Spleen (tissue), 7 donors: ENCODE data around the gene USP34.

ENCODE experiments used
- POLR2A ChIP-seq, 3 donors: fragments of 450-650 bp; IDR thresholded peaks; one replicate each; pipeline ENCODE4 v1.5.1; 2017; ENCODE audit warnings: antibody characterized with exemption in 3 of 3, mild to moderate bottlenecking in 1 of 3
- POLR2AphosphoS5 ChIP-seq, 3 donors: sonication (generic); formaldehyde crosslinking; IDR thresholded peaks; one replicate each; pipeline ENCODE4 v1.5.1; 2017; ENCODE audit warnings: antibody characterized with exemption in 3 of 3
- TF ChIP-seq, protein P1 (sequence below), 11 experiments: fragments of 200-600 bp in 7 of 11; fragments of 450-650 bp in 4 of 11; sonication (generic) in 4 of 11; IDR thresholded peaks in 8 of 11; conservative IDR thresholded peaks in 3 of 11; 1 replicate in 7 of 11; 2 replicates in 4 of 11; pipeline versions ENCODE4 v1.4.0 to v1.8.0; 2016 to 2021; ENCODE audit warnings: antibody characterized with exemption in 11 of 11, inconsistent platforms in 4 of 11, mild to moderate bottlenecking in 1 of 11
- donor health status: DM: no; HTN: no; CAD: no; lungs with moderate emphysema.
- donor health status: DM: no; HTN: no; CAD: no.
- donor health status: DM: no; HTN: no; CAD: no.

DNA sequence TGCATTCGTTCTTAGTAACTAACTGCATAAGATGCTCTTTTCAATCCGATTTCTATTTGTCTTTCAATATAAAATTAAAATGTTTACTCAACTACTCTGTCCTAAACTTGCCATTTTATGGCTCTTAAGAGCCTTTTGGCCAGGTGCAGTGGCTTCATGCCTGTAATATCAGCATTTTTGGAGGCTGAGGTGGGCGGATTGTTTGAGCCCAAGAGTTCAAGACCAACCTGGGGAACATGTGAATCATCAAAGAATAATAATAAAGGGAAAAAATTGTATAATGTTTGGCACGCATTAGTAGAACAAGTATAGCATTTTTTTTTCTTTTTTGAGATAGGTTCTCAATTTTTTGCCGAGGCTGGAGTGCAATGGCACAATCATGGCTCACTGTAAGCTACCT lies 216.4 kb downstream of the USP34 start:
- TF ChIP-seq, protein P1, sequence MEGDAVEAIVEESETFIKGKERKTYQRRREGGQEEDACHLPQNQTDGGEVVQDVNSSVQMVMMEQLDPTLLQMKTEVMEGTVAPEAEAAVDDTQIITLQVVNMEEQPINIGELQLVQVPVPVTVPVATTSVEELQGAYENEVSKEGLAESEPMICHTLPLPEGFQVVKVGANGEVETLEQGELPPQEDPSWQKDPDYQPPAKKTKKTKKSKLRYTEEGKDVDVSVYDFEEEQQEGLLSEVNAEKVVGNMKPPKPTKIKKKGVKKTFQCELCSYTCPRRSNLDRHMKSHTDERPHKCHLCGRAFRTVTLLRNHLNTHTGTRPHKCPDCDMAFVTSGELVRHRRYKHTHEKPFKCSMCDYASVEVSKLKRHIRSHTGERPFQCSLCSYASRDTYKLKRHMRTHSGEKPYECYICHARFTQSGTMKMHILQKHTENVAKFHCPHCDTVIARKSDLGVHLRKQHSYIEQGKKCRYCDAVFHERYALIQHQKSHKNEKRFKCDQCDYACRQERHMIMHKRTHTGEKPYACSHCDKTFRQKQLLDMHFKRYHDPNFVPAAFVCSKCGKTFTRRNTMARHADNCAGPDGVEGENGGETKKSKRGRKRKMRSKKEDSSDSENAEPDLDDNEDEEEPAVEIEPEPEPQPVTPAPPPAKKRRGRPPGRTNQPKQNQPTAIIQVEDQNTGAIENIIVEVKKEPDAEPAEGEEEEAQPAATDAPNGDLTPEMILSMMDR (IDR thresholded peaks at IDR 0.05 in 8 of 11, conservative IDR thresholded peaks at IDR 0.05 in 3 of 11): no peak
- no peak for TF ChIP-seq POLR2AphosphoS5 (IDR thresholded peaks at IDR 0.05)
- no peak for TF ChIP-seq POLR2A (IDR thresholded peaks at IDR 0.05)
